Neural cell (in vitro differentiated cells): ENCODE measurements around the gene KCNAB2. TPM values are rescaled to one million over a fixed set of nuclear protein-coding genes. Genes with fewer than 3 reads are reported as not detected.

Experiments used
- H2AFZ ChIP-seq: fragments of 200-600, 300-800 bp; sonication (generic), shearing (Covaris generic); 2 replicates; pipeline ENCODE4 v1.6.0; 2014; ENCODE audit warnings: low read depth, mild to moderate bottlenecking, antibody characterized with exemption, low read length, moderate library complexity
- H3F3A ChIP-seq: fragments of 200-600 bp; shearing (Covaris generic); 2 replicates; pipeline ENCODE4 v1.6.1; 2016; ENCODE audit warnings: mild to moderate bottlenecking, moderate library complexity, mixed read lengths, antibody characterized with exemption, low read length; ENCODE audit not compliant: insufficient read depth, poor library complexity, severe bottlenecking
- H3K27ac ChIP-seq: fragments of 200-600, 300-800 bp; sonication (generic), shearing (Covaris generic); 2 replicates; pipeline ENCODE4 v1.5.1; 2014; ENCODE audit warnings: mild to moderate bottlenecking, low read length, moderate library complexity
- H3K27me3 ChIP-seq: fragments of 300-800, 200-600 bp; sonication (generic), shearing (Covaris generic); 2 replicates; pipeline ENCODE4 v1.6.0; 2014; ENCODE audit warnings: mild to moderate bottlenecking, low read depth, low read length, moderate library complexity; ENCODE audit not compliant: insufficient read depth
- H3K36me3 ChIP-seq: fragments of 300-800, 200-600 bp; sonication (generic), shearing (Covaris generic); 2 replicates; pipeline ENCODE4 v1.5.1; 2014; ENCODE audit warnings: mild to moderate bottlenecking, antibody characterized with exemption, low read length, moderate library complexity; ENCODE audit not compliant: insufficient read depth
- H3K4me2 ChIP-seq: fragments of 300-800, 200-600 bp; sonication (generic), shearing (Covaris generic); 2 replicates; pipeline ENCODE4 v1.6.0; 2014; ENCODE audit warnings: mild to moderate bottlenecking, low read length
- H3K4me3 ChIP-seq: fragments of 300-800, 200-600 bp; sonication (generic), shearing (Covaris generic); 2 replicates; pipeline ENCODE4 v1.5.1; 2014; ENCODE audit warnings: mild to moderate bottlenecking, low read length, moderate library complexity
- H3K79me2 ChIP-seq: fragments of 200-600 bp; shearing (Covaris generic); replicated peaks from 2 replicates; pipeline ENCODE4 v1.6.0; 2014; ENCODE audit warnings: mild to moderate bottlenecking, low read length, moderate library complexity; ENCODE audit not compliant: insufficient read depth
- H3K9ac ChIP-seq: fragments of 300-800, 200-600 bp; sonication (generic), shearing (Covaris generic); 2 replicates; pipeline ENCODE4 v1.6.1; 2016; ENCODE audit warnings: mild to moderate bottlenecking, low read length, mixed read lengths
- H3K9me2 ChIP-seq: fragments of 200-600 bp; shearing (Covaris generic); 2 replicates; pipeline ENCODE4 v1.6.1; 2016; ENCODE audit warnings: mild to moderate bottlenecking, low read length, mixed read lengths; ENCODE audit not compliant: insufficient read depth
- H3K9me3 ChIP-seq: fragments of 200-600, 300-800 bp; sonication (generic), shearing (Covaris generic); 2 replicates; pipeline ENCODE4 v1.6.1; 2016; ENCODE audit warnings: mild to moderate bottlenecking, mixed run types, low read length, moderate library complexity, mixed read lengths
- H4K20me1 ChIP-seq: fragments of 200-600 bp; shearing (Covaris generic); 2 replicates; pipeline ENCODE4 v1.6.1; 2016; ENCODE audit warnings: mild to moderate bottlenecking, mixed run types; ENCODE audit not compliant: insufficient read depth
- CTCF ChIP-seq: fragments of 450-650 bp; IDR thresholded peaks from 2 replicates; pipeline ENCODE4 v1.5.1; 2014; ENCODE audit warnings: antibody characterized with exemption, mild to moderate bottlenecking, moderate library complexity; ENCODE audit not compliant: poor library complexity, severe bottlenecking
- EP300 ChIP-seq: fragments of 450-650 bp; conservative IDR thresholded peaks from 2 replicates; pipeline ENCODE4 v1.6.1; 2014; ENCODE audit warnings: antibody characterized with exemption, mild to moderate bottlenecking, moderate library complexity; ENCODE audit not compliant: poor library complexity, severe bottlenecking
- EZH2 ChIP-seq: fragments of 200-600, 300-800 bp; shearing (Covaris generic), sonication (generic); IDR thresholded peaks from 2 replicates; pipeline ENCODE4 v1.6.1; 2014; ENCODE audit warnings: antibody characterized with exemption, low read length, borderline replicate concordance, mild to moderate bottlenecking; ENCODE audit not compliant: insufficient read depth, poor library complexity, severe bottlenecking
- MXI1 ChIP-seq: fragments of 450-650 bp; conservative IDR thresholded peaks from 2 replicates; pipeline ENCODE4 v1.6.1; 2014; ENCODE audit warnings: antibody characterized with exemption, mild to moderate bottlenecking; ENCODE audit not compliant: poor library complexity, severe bottlenecking
- POLR2AphosphoS5 ChIP-seq: IDR thresholded peaks from 2 replicates; pipeline ENCODE4 v1.6.1; 2012
- RAD21 ChIP-seq: fragments of 450-650 bp; conservative IDR thresholded peaks from 2 replicates; pipeline ENCODE4 v1.6.1; 2014; ENCODE audit warnings: antibody characterized with exemption, mild to moderate bottlenecking, moderate library complexity
- REST ChIP-seq: IDR thresholded peaks from 2 replicates; pipeline ENCODE4 v1.6.1; 2012; ENCODE audit warnings: borderline replicate concordance
- SMC3 ChIP-seq: fragments of 450-650 bp; conservative IDR thresholded peaks from 2 replicates; pipeline ENCODE4 v1.6.1; 2014; ENCODE audit warnings: antibody characterized with exemption, mild to moderate bottlenecking, moderate library complexity; ENCODE audit not compliant: poor library complexity
- TAF1 ChIP-seq: IDR thresholded peaks from 2 replicates; pipeline ENCODE4 v1.6.1; 2012; ENCODE audit warnings: low read depth
- polyA plus RNA-seq: library from polyadenylated mRNA; depleted of rRNA; stranded (reverse); fragments of >200 nt; gene quantifications from 2 replicates; pipeline ENCODE4 v1.2.3, GENCODE V29; 2014

Gene KCNAB2
- polyA plus RNA-seq, 1 donor from 2014 or later, result 11.7 TPM

DNA sequence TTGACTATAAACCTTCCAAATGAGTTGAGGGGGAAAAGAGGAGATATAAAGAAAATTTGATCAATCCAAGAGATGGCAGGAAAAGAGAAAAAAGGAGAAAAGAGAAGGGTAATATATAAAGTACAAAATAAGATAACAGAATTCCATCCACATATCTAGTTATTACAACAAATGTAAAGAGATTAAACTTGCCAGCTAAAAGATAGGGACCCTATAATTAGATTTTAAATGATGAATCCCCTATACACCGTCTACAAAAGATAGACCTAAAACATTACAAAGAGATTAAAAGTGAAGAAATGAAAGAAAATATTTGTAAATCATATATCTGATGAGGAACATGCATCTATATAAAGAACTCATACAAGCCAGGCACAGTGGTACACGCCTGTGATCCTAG, 71.4 kb downstream of the KCNAB2 start:
- Histone ChIP-seq H2AFZ (no peak overlapping the region), H3K27ac (no peak overlapping the region), H3K27me3 (no peaks in the 10 kb centered on the region), H3K9me2 (no peaks in the 10 kb centered on the region), H3K4me2 (no peak overlapping the region), H3F3A (no peaks in the 10 kb centered on the region), H3K9ac (no peak overlapping the region), H3K9me3 (no peaks in the 10 kb centered on the region), H3K79me2 (no peaks in the 10 kb centered on the region), H4K20me1 (no peaks in the 10 kb centered on the region), H3K4me3 (no peak overlapping the region), H3K36me3 (no peaks in the 10 kb centered on the region)
- TF ChIP-seq REST (no peak), EP300 (no peak), MXI1 (no peak), RAD21 (no peak), TAF1 (no peak), CTCF (no peak), POLR2AphosphoS5 (no peak), EZH2 (no peak), SMC3 (no peak)

- no peaks in the 10 kb centered on the region for H3K79me2 ChIP-seq
- H3K4me2 ChIP-seq, result no peak overlapping the region
- no peak overlapping the region for H3K4me3 ChIP-seq
- no peak for TF ChIP-seq RAD21
- TF ChIP-seq REST, result no peak
- TF ChIP-seq TAF1, result no peak
- TF ChIP-seq POLR2AphosphoS5, result no peak
- TF ChIP-seq MXI1, result no peak
- TF ChIP-seq SMC3, result no peak
- no peak for TF ChIP-seq EP300
- no peak for TF ChIP-seq EZH2
- TF ChIP-seq CTCF, result no peak
- H3K9ac ChIP-seq, result no peak overlapping the region
- no peaks in the 10 kb centered on the region for H3F3A ChIP-seq
- no peaks in the 10 kb centered on the region for H3K36me3 ChIP-seq
- no peaks in the 10 kb centered on the region for H3K9me3 ChIP-seq
- no peaks in the 10 kb centered on the region for H4K20me1 ChIP-seq
- H2AFZ ChIP-seq, result no peak overlapping the region
- H3K27ac ChIP-seq, result no peak overlapping the region
- H3K9me2 ChIP-seq, result no peaks in the 10 kb centered on the region
- H3K27me3 ChIP-seq, result no peaks in the 10 kb centered on the region
Observed at GRCh38 chr1:6117624-6118023, 71.9 kb downstream of the KCNAB2 start.
